RWPE2 (cell line): ENCODE data around the gene KCNA2.

ENCODE experiments used
- ATAC-seq: fragments of 200-7000 bp; cut with Tn5 transposase; 3 replicates; pipeline ENCODE4 v1.9.1; 2021; ENCODE audit warnings: low read depth
- DNase-seq: peaks from one replicate; pipeline ENCODE4 v3.0.0-alpha.2; 2020; ENCODE audit warnings: low spot score
- H3K27ac ChIP-seq: fragments of 450-650 bp; 2 replicates; pipeline ENCODE4 v1.5.1; 2017; ENCODE audit warnings: mild to moderate bottlenecking; ENCODE audit not compliant: poor library complexity, severe bottlenecking
- H3K27me3 ChIP-seq: fragments of 250-450 bp; sonication (Bioruptor Pico); 2 replicates; pipeline ENCODE4 v1.5.1; 2021; ENCODE audit warnings: mild to moderate bottlenecking, moderate library complexity; ENCODE audit not compliant: insufficient read depth, poor library complexity, severe bottlenecking
- H3K36me3 ChIP-seq: fragments of 250-450 bp; sonication (Bioruptor Pico); 2 replicates; pipeline ENCODE4 v1.5.1; 2020; ENCODE audit warnings: low read depth, mild to moderate bottlenecking, moderate library complexity
- H3K4me1 ChIP-seq: fragments of 250-450 bp; sonication (Bioruptor Pico); 2 replicates; pipeline ENCODE4 v1.5.1; 2021; ENCODE audit warnings: mild to moderate bottlenecking, moderate library complexity; ENCODE audit not compliant: insufficient read depth, poor library complexity, severe bottlenecking
- H3K4me3 ChIP-seq: fragments of 250-450 bp; sonication (Bioruptor Pico); 2 replicates; pipeline ENCODE4 v1.5.1; 2021; ENCODE audit warnings: mild to moderate bottlenecking, moderate library complexity; ENCODE audit not compliant: severe bottlenecking
- H3K9me3 ChIP-seq: fragments of 250-450 bp; sonication (Bioruptor Pico); 2 replicates; pipeline ENCODE4 v1.5.1; 2021; ENCODE audit warnings: mild to moderate bottlenecking, moderate library complexity; ENCODE audit not compliant: severe bottlenecking
- TF ChIP-seq, protein P1 (sequence below): fragments of 450-650 bp; IDR thresholded peaks from one replicate; pipeline ENCODE4 v1.5.1; 2017; ENCODE audit warnings: mild to moderate bottlenecking, moderate library complexity; ENCODE audit not compliant: poor library complexity, severe bottlenecking

KCNA2 gene

GRCh38 chr1:110570901-110571300 is 35.3 kb downstream of the KCNA2 start:
- Histone ChIP-seq H3K4me1 (no peaks in the 10 kb centered on the region), H3K9me3 (peaks cover 2% of the 10 kb centered on the region), H3K36me3 (no peaks in the 10 kb centered on the region), H3K4me3 (no peak overlapping the region), H3K27me3 (no peaks in the 10 kb centered on the region), H3K27ac (no peak overlapping the region)
- ATAC-seq (no peak), DNase-seq (no peak)
- TF ChIP-seq, protein P1, sequence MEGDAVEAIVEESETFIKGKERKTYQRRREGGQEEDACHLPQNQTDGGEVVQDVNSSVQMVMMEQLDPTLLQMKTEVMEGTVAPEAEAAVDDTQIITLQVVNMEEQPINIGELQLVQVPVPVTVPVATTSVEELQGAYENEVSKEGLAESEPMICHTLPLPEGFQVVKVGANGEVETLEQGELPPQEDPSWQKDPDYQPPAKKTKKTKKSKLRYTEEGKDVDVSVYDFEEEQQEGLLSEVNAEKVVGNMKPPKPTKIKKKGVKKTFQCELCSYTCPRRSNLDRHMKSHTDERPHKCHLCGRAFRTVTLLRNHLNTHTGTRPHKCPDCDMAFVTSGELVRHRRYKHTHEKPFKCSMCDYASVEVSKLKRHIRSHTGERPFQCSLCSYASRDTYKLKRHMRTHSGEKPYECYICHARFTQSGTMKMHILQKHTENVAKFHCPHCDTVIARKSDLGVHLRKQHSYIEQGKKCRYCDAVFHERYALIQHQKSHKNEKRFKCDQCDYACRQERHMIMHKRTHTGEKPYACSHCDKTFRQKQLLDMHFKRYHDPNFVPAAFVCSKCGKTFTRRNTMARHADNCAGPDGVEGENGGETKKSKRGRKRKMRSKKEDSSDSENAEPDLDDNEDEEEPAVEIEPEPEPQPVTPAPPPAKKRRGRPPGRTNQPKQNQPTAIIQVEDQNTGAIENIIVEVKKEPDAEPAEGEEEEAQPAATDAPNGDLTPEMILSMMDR: no peak

DNA sequence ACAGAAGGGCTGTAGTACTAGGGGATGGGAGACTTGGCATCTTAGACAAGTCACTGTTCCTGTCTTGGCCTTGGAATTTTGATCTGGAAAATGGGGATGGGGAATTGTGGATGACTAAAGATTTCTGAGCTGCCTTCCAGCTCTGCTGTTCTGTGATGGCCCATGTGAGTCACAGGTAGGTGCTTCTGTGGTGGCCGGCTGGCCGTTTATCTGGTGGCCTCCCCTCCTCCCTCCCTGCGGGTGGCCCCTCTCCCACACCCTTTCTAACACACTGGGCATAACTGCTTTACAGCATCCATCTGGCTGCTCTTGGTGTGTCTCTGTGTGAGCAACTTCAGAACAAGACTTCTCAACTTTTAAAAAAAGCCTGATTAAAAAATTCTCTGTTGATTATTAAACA is 35.9 kb downstream of the KCNA2 start:
- Histone ChIP-seq H3K27me3 (no peaks in the 10 kb centered on the region), H3K36me3 (no peaks in the 10 kb centered on the region), H3K4me1 (no peaks in the 10 kb centered on the region), H3K9me3 (peaks cover 2% of the 10 kb centered on the region), H3K4me3 (no peak overlapping the region), H3K27ac (no peak overlapping the region)
- TF ChIP-seq, protein P1: no peak
- ATAC-seq (no peak), DNase-seq (no peak)

DNA sequence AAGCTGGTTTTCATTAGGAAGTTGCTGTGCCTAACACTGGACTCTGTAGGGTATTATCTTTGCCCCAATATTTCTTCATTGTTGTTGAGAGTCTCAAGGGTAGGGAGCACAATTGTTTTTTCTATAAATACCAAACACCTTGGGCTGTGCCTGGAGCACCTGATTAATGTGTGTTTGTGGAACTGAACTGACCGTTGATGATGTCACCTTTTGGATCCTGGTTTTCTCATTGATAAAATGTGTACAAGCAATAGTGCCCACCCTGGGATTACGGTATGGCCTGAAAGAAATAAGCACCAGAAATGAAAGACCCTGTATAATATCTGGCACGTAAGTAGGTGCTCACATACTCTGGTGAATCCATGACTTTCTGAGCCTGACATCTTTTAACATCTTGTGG is 39.3 kb downstream of the KCNA2 start:
- ATAC-seq (no peak), DNase-seq (no peak)
- H3K4me3 ChIP-seq: no peak overlapping the region
- TF ChIP-seq, protein P1: no peak
- H3K9me3 ChIP-seq: no peaks in the 10 kb centered on the region
- no peaks in the 10 kb centered on the region for H3K36me3 ChIP-seq
- no peaks in the 10 kb centered on the region for H3K27me3 ChIP-seq
- no peaks in the 10 kb centered on the region for H3K4me1 ChIP-seq
- no peak overlapping the region for H3K27ac ChIP-seq

DNA sequence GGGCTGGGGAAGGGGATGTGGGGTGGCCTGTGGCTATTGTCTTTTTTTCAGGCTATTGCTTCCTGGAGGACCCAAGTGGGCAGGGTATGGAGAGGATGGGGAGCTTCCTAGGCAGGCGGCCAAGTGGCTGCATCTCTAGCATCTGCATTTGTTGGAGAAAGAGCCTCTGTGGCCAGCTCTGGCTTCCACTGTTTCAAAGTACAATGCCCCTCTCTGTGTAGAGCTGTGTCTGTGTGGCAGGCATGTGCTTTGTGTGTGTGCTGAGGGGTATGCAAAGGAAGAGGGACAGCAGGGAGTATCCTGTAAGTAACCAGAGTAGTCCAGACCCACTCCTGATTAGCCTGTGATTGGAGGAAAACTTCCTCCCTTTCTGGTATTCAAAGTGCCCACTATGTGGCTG is 40.6 kb downstream of the KCNA2 start:
- Histone ChIP-seq H3K27ac (no peak overlapping the region), H3K27me3 (no peaks in the 10 kb centered on the region), H3K9me3 (no peaks in the 10 kb centered on the region), H3K4me3 (no peak overlapping the region), H3K4me1 (no peaks in the 10 kb centered on the region), H3K36me3 (no peaks in the 10 kb centered on the region)
- TF ChIP-seq, protein P1: no peak
- ATAC-seq (no peak), DNase-seq (no peak)

DNA sequence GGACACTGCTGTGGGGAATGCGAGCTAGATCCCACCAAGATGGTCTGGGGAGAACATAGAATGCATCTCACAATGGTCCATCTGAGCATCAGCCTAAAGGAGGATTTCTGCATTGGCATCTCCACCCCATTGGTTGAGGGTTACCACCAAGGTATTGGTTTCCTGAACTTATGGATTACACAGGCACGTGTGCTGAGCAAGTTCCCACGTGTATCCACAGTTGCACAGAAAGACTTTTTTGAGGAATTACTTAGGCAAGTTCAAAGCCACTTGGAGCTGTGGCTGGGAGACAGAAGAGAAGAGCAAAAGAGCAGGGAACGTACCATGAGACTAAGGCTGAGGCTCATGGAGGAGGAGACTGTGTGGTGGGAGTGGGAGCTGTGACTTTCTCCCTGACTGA is 43.1 kb downstream of the KCNA2 start:
- no peak overlapping the region for H3K27ac ChIP-seq
- H3K4me3 ChIP-seq: no peak overlapping the region
- H3K27me3 ChIP-seq: no peaks in the 10 kb centered on the region
- H3K4me1 ChIP-seq: no peaks in the 10 kb centered on the region
- DNase-seq: no peak
- ATAC-seq: no peak
- TF ChIP-seq, protein P1: no peak
- no peaks in the 10 kb centered on the region for H3K9me3 ChIP-seq
- no peaks in the 10 kb centered on the region for H3K36me3 ChIP-seq
